CD4-positive, alpha-beta T cell treated with Interleukin-21 for 1 hour (primary cell): ENCODE measurements around the gene GAB2.

ENCODE experiments used
- DNase-seq: peaks from one replicate; pipeline ENCODE4 v3.0.0-alpha.2; 2020

The GAB2 gene

GRCh38 chr11:78426845-78427244 lies 9.2 kb upstream of the GAB2 start:
- no peak for DNase-seq

GRCh38 chr11:78425399-78426070 lies 7.9 kb upstream of the GAB2 start:
- DNase-seq, result no peak

GRCh38 chr11:78424334-78425270 lies 7.0 kb upstream of the GAB2 start:
- DNase-seq, result peak; percentile 21

GRCh38 chr11:78423241-78423640 lies 5.6 kb upstream of the GAB2 start:
- DNase-seq, result no peak

- peak; percentile 17 for DNase-seq
Observed at GRCh38 chr11:78420796-78421209, 3.2 kb upstream of the GAB2 start.

GRCh38 chr11:78420255-78420764 lies 2.7 kb upstream of the GAB2 start:
- DNase-seq, result peak; percentile 51

GRCh38 chr11:78419327-78419726 lies 1.7 kb upstream of the GAB2 start:
- DNase-seq, result no peak

GRCh38 chr11:78418584-78419211 lies 1.1 kb upstream of the GAB2 start:
- no peak for DNase-seq

- DNase-seq, result peak; percentile 84
Observed at GRCh38 chr11:78417888-78418583, 416 bp upstream of the GAB2 start.

- peak; percentile 80 for DNase-seq
Observed at GRCh38 chr11:78416285-78417174, 1.1 kb downstream of the GAB2 start.

GRCh38 chr11:78415338-78415737 lies 2.3 kb downstream of the GAB2 start:
- no peak for DNase-seq

- peak; percentile 34 for DNase-seq
Observed at GRCh38 chr11:78414321-78415051, 3.1 kb downstream of the GAB2 start.

- DNase-seq, result no peak
Observed at GRCh38 chr11:78408619-78409018, 9.0 kb downstream of the GAB2 start.

- no peak for DNase-seq
Observed at GRCh38 chr11:78406568-78407196, 10.9 kb downstream of the GAB2 start.

GRCh38 chr11:78405805-78406204 lies 11.8 kb downstream of the GAB2 start:
- no peak for DNase-seq

GRCh38 chr11:78403781-78404180 lies 13.8 kb downstream of the GAB2 start:
- no peak for DNase-seq

GRCh38 chr11:78402847-78403246 lies 14.8 kb downstream of the GAB2 start:
- DNase-seq, result no peak

- DNase-seq, result no peak
Observed at GRCh38 chr11:78400702-78401101, 16.9 kb downstream of the GAB2 start.

GRCh38 chr11:78400116-78400515 lies 17.5 kb downstream of the GAB2 start:
- DNase-seq, result no peak

GRCh38 chr11:78399136-78399535 lies 18.5 kb downstream of the GAB2 start:
- no peak for DNase-seq

GRCh38 chr11:78398715-78399114 lies 18.9 kb downstream of the GAB2 start:
- DNase-seq, result no peak
